ENCODE measurements around the gene EYA4.

- TF ChIP-seq, protein P1, sequence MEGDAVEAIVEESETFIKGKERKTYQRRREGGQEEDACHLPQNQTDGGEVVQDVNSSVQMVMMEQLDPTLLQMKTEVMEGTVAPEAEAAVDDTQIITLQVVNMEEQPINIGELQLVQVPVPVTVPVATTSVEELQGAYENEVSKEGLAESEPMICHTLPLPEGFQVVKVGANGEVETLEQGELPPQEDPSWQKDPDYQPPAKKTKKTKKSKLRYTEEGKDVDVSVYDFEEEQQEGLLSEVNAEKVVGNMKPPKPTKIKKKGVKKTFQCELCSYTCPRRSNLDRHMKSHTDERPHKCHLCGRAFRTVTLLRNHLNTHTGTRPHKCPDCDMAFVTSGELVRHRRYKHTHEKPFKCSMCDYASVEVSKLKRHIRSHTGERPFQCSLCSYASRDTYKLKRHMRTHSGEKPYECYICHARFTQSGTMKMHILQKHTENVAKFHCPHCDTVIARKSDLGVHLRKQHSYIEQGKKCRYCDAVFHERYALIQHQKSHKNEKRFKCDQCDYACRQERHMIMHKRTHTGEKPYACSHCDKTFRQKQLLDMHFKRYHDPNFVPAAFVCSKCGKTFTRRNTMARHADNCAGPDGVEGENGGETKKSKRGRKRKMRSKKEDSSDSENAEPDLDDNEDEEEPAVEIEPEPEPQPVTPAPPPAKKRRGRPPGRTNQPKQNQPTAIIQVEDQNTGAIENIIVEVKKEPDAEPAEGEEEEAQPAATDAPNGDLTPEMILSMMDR (conservative IDR thresholded peaks at IDR 0.05 in 1 of 2, IDR thresholded peaks at IDR 0.05 in 1 of 2; ENCODE audit: extremely low read depth in 1 of 2, insufficient read depth in 1 of 2, low read depth in 1 of 2, low read length in 2 of 2) = no peak
- no peak for TF ChIP-seq EZH2 (IDR thresholded peaks at IDR 0.05; ENCODE audit: borderline replicate concordance, low read length)
Observed at GRCh38 chr6:133277900-133278545, 36.9 kb downstream of the EYA4 start.

Data from mammary epithelial cell (primary cell).